PC-9 (cell line): Measurements from ENCODE around the gene YWHAE.
"Not testable (repeated sequence)": the region's sequence is repeated elsewhere in the genome, so short reads cannot be mapped to it uniquely, and the experiment has no call there.

ENCODE experiments used
- EZH2 ChIP-seq: fragments of 200-600 bp; sonication (generic); IDR thresholded peaks from 2 replicates; pipeline ENCODE4 v1.8.0; 2017; ENCODE audit warnings: antibody characterized with exemption, low read depth
- TF ChIP-seq, protein P1 (sequence below): fragments of 200-600 bp; sonication (generic); conservative IDR thresholded peaks from 2 replicates; pipeline ENCODE4 v1.6.1; 2017; ENCODE audit warnings: mixed run types, antibody characterized with exemption, mild to moderate bottlenecking, moderate library complexity

GRCh38 chr17:1352530-1352929, 47.5 kb downstream of the YWHAE start:
- TF ChIP-seq, protein P1, sequence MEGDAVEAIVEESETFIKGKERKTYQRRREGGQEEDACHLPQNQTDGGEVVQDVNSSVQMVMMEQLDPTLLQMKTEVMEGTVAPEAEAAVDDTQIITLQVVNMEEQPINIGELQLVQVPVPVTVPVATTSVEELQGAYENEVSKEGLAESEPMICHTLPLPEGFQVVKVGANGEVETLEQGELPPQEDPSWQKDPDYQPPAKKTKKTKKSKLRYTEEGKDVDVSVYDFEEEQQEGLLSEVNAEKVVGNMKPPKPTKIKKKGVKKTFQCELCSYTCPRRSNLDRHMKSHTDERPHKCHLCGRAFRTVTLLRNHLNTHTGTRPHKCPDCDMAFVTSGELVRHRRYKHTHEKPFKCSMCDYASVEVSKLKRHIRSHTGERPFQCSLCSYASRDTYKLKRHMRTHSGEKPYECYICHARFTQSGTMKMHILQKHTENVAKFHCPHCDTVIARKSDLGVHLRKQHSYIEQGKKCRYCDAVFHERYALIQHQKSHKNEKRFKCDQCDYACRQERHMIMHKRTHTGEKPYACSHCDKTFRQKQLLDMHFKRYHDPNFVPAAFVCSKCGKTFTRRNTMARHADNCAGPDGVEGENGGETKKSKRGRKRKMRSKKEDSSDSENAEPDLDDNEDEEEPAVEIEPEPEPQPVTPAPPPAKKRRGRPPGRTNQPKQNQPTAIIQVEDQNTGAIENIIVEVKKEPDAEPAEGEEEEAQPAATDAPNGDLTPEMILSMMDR = not testable (repeated sequence)
- not testable (repeated sequence) for TF ChIP-seq EZH2
